PC-3 (cell line): ENCODE results near the gene MAPK4.

Experiments used
- EZH2 ChIP-seq: fragments of 300-600 bp; sonication (generic); IDR thresholded peaks from one replicate; pipeline ENCODE4 v1.6.1; 2017; ENCODE audit warnings: antibody characterized with exemption, mild to moderate bottlenecking, low read length; ENCODE audit not compliant: unreplicated experiment
- EZH2phosphoT487 ChIP-seq: fragments of 300-600 bp; sonication (generic); IDR thresholded peaks from 2 replicates; pipeline ENCODE4 v1.6.1; 2018; ENCODE audit warnings: mild to moderate bottlenecking, antibody characterized with exemption, low read length, borderline replicate concordance
- TF ChIP-seq, protein P1 (sequence below): fragments of 300-600 bp; sonication (generic); conservative IDR thresholded peaks from 2 replicates; pipeline ENCODE4 v1.5.1; 2017; ENCODE audit warnings: antibody characterized with exemption, low read depth, mild to moderate bottlenecking, low read length

DNA sequence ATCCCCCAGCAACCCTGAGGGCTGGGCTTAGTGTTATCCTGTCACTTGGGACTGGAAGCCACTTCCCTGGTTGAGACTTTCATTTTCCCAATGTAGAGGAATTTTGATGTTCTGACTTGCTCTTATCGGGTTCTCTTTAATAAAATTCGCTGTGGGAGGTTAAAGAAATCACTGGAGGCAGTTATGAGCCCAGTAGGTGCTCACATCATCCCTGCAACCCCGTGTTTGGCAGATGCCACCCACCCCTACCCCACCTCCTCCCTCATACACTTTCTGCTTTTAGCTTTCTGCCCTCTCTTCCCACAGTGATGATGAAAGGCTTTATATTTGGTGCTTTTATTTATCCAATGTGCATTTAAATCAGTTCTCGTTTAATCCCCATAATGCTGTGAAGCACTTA lies 106.6 kb downstream of the MAPK4 start:
- TF ChIP-seq, protein P1, sequence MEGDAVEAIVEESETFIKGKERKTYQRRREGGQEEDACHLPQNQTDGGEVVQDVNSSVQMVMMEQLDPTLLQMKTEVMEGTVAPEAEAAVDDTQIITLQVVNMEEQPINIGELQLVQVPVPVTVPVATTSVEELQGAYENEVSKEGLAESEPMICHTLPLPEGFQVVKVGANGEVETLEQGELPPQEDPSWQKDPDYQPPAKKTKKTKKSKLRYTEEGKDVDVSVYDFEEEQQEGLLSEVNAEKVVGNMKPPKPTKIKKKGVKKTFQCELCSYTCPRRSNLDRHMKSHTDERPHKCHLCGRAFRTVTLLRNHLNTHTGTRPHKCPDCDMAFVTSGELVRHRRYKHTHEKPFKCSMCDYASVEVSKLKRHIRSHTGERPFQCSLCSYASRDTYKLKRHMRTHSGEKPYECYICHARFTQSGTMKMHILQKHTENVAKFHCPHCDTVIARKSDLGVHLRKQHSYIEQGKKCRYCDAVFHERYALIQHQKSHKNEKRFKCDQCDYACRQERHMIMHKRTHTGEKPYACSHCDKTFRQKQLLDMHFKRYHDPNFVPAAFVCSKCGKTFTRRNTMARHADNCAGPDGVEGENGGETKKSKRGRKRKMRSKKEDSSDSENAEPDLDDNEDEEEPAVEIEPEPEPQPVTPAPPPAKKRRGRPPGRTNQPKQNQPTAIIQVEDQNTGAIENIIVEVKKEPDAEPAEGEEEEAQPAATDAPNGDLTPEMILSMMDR, result no peak
- TF ChIP-seq EZH2 (no peak), EZH2phosphoT487 (no peak)
